ENCODE data around the gene RAB37.
A peak's percentile ranks its signal among the peaks of the same experiment; 100 is the strongest.

Gene RAB37

DNA sequence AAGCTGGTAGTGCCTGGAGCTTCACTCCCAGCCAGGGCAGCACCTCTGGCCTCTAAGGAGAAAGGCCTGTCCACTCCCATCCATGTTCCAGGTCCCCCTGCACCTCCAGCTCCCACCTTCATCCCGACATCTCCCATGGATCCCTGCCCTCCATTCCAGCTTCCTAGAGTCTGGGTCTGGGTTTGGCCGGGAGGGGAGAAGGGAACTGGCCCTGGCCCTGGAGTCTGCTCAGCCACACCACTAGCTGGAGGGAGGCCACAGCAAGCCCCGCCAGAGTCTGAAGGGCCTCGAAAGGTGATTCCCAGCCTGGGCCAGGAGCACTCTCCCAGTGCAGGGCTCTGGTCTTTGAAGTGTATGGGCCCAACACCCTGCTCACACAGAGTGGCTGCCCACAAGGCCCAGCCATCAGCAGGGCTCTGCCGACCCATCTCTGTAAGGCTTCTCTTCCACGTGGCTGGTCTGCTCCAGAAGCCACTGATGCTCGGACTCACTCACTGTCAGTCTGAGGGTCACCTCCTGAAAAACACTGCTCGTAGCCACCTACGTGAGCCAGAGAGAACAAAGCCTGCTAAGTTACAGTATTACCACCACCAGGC is 34.4 kb downstream of the RAB37 start:
- in situ Hi-C loops (cut with MboI; ENCODE audit: low pct_unique_long_range_greater_than_20kb, low sequenced_read_pairs, unreplicated experiment) = loop anchor here (25.0 kb wide), 1 partner anchor 416 kb away; the partner anchor contains the start of gene SUMO2
- TF ChIP-seq, protein P1, sequence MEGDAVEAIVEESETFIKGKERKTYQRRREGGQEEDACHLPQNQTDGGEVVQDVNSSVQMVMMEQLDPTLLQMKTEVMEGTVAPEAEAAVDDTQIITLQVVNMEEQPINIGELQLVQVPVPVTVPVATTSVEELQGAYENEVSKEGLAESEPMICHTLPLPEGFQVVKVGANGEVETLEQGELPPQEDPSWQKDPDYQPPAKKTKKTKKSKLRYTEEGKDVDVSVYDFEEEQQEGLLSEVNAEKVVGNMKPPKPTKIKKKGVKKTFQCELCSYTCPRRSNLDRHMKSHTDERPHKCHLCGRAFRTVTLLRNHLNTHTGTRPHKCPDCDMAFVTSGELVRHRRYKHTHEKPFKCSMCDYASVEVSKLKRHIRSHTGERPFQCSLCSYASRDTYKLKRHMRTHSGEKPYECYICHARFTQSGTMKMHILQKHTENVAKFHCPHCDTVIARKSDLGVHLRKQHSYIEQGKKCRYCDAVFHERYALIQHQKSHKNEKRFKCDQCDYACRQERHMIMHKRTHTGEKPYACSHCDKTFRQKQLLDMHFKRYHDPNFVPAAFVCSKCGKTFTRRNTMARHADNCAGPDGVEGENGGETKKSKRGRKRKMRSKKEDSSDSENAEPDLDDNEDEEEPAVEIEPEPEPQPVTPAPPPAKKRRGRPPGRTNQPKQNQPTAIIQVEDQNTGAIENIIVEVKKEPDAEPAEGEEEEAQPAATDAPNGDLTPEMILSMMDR (IDR thresholded peaks at IDR 0.05; ENCODE audit: extremely low read depth, insufficient read depth, missing control alignments) = no peak
- no peak for DNase-seq (ENCODE audit: low spot score)

DNA sequence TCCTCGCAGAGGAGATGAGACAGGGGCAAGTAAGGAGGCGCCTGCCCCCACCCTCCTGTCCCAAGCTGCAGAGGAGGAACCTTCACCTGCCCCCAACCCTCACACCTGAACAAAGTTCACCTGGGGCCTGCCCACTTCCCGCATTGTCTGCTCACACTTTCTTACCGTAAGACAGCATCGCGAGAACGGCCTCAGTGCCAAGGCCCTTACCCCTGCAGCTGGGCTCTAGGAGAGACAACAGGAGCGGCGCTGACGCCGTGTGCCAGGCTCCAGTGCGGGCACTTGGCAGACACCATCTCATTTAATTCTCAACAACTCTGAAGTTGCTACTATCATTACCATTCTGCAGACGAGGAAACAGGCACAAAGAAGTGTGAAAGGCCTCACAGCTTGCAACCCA is 35.0 kb downstream of the RAB37 start:
- in situ Hi-C loops (cut with MboI; ENCODE audit: low pct_unique_long_range_greater_than_20kb, low sequenced_read_pairs, unreplicated experiment) = loop anchor here (25.0 kb wide), 1 partner anchor 415 kb away; the partner anchor contains the start of gene SUMO2
- no peak for DNase-seq (ENCODE audit: low spot score)
- TF ChIP-seq, protein P1 (IDR thresholded peaks at IDR 0.05; ENCODE audit: extremely low read depth, insufficient read depth, missing control alignments) = no peak

- no peak for DNase-seq (ENCODE audit: low spot score)
- TF ChIP-seq, protein P1 (IDR thresholded peaks at IDR 0.05; ENCODE audit: extremely low read depth, insufficient read depth, missing control alignments) = no peak
- in situ Hi-C loops (cut with MboI; ENCODE audit: low pct_unique_long_range_greater_than_20kb, low sequenced_read_pairs, unreplicated experiment) = loop anchor here (25.0 kb wide), 1 partner anchor 414 kb away; the partner anchor contains the start of gene SUMO2
Measured at GRCh38 chr17:74773414-74773813, 36.4 kb downstream of the RAB37 start.

DNA sequence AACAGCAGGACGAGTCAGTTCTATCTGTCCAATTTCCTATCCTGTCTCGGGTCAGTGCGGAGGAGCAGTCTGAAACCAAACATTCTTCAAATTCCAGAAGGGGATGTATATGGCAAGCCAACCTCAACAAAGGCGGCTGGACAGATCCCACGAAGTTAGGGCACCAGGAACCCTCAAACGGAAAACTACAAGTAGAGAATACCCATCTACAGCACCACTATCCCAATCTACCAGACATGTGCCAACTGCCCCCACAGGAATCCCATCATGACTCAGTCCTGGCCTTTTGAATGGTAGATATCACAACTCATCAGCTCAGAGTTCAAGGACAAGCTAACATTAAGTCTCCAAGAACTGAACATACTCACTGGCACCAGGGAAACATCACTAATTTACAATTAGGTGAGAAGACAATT is 36.8 kb downstream of the RAB37 start:
- TF ChIP-seq, protein P1 (IDR thresholded peaks at IDR 0.05; ENCODE audit: extremely low read depth, insufficient read depth, missing control alignments) = no peak
- DNase-seq (ENCODE audit: low spot score) = no peak
- in situ Hi-C loops (cut with MboI; ENCODE audit: low pct_unique_long_range_greater_than_20kb, low sequenced_read_pairs, unreplicated experiment) = loop anchor here (25.0 kb wide), 1 partner anchor 413 kb away; the partner anchor contains the start of gene SUMO2

- TF ChIP-seq, protein P1 (IDR thresholded peaks at IDR 0.05; ENCODE audit: extremely low read depth, insufficient read depth, missing control alignments) = no peak
- DNase-seq (ENCODE audit: low spot score) = no peak
- in situ Hi-C loops (cut with MboI; ENCODE audit: low pct_unique_long_range_greater_than_20kb, low sequenced_read_pairs, unreplicated experiment) = no loop called here
Measured at GRCh38 chr17:74775409-74776043, 38.5 kb downstream of the RAB37 start.

DNA sequence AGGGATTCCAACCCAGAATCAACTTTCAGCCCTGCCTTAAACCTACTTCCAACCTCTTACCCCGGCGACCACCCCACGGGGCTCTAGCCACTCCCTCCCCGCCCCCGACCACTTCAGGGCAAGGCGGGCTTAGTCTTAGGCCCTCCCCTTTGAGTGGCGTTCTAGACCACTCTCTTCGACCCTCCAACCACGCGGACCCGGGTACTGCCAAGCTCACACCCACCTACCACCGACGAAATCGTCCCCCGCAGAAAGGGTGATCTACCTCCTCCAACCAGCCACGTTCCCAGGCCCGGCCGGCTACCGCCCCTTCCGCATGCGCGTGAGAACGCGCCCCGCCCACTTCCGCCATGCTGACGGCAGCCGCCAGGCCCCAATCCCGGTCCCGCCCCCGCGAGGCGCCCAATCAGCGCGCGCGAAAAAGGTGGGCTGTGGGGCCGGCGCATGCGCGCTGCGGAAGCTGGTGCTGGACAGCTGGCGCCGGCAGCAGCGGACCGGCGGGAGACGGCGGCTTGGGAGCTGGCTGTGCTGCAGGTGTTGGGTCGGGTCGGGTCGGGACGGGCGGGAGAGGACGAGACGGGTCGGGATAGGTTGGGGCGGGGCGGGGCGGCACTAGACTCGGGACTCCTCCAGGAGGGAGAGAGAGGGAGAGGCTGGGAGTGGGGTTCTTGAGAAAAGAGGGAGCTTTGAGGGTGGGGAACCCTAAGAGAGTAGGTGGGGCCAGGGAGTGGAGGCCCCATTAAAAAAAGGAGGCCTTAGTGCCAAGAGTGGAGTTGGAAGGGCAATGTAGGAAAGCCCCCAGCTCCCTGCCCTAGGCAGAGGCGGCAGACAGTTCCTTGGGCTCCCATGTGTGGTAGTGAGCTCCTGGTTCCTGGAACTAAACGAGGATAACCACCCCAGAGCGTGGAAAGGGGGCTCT is 39.2 kb downstream of the RAB37 start, which contains the start of gene NAT9:
NAT9 (minus strand) TSS at position 302 of the 919 bp plus-strand sequence. CDS start 647 bp downstream, outside the sequence.
- TF ChIP-seq, protein P1 (IDR thresholded peaks at IDR 0.05; ENCODE audit: extremely low read depth, insufficient read depth, missing control alignments) = no peak
- in situ Hi-C loops (cut with MboI; ENCODE audit: low pct_unique_long_range_greater_than_20kb, low sequenced_read_pairs, unreplicated experiment) = no loop called here
- DNase-seq (ENCODE audit: low spot score) = peak; percentile 100

Measured in GM13977 (cell line).